Measurements from ENCODE around the gene SP140L. TPM values are rescaled to one million over a fixed set of nuclear protein-coding genes. Genes with fewer than 3 reads are reported as not detected.

Gene SP140L
- total RNA-seq, 2 donors from 2014 or later: 6.7 to 9.9 TPM

DNA sequence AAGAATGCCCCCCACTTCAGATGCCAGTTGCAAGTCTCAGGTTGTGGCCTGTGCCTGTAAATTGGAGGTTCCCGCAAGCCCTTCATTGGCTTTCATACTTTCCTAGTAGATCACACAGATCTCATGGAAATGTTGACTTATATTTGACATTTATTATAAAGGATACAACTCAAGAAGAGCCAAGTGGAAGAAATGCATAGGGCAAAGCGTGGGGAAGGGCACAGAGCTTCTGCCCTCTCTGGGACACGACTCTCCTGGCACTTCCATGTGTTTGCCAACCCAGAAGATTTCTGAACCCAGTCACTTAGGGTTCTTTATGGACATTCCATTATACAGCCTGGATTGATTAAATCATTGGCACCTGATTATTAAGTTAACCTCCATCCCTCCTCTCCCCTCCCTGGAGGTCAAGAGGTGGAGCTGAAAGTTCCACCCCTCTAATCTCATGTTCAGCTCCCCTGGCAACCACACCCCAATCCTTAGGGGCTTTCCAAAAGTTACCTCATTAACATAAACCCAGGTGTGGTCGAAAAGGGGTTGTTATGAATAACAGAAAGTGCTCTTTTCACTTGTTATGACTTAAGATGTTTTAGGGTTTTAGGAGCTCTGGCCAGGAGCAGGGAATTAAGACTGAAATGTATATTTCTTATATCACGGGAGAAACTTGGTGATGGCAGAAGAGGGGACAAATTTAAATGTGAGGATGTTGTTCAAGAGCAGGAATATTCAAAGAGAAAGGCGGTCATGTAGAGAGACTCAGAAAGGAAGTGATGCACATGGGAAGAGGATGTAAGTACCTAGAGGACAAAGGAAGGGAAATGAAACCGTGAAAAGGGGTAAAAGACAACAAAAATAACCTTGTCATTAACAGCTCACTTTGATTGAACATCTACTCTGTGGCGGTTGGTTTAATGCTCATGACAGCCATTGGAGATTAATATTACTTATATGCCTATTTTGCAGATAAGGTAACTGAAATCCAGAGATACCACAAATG lies 120.8 kb downstream of the SP140L start:
- Histone ChIP-seq H3K36me3 (replicated peaks in 1 of 2; ENCODE audit: insufficient read depth in 1 of 2, low read depth in 2 of 2) (peaks cover 7 to 17% of the 10 kb centered on the region in 2 donors), H3K27ac (peak overlapping the region in 1 of 4 donors; percentile 10), H3K4me1 (no peaks in the 10 kb centered on the region), H3K9me3 (no peaks in the 10 kb centered on the region), H3K27me3 (no peaks in the 10 kb centered on the region), H3K4me3 (no peak overlapping the region)
- ATAC-seq (no peak), DNase-seq (no peak)
- TF ChIP-seq, protein P1, sequence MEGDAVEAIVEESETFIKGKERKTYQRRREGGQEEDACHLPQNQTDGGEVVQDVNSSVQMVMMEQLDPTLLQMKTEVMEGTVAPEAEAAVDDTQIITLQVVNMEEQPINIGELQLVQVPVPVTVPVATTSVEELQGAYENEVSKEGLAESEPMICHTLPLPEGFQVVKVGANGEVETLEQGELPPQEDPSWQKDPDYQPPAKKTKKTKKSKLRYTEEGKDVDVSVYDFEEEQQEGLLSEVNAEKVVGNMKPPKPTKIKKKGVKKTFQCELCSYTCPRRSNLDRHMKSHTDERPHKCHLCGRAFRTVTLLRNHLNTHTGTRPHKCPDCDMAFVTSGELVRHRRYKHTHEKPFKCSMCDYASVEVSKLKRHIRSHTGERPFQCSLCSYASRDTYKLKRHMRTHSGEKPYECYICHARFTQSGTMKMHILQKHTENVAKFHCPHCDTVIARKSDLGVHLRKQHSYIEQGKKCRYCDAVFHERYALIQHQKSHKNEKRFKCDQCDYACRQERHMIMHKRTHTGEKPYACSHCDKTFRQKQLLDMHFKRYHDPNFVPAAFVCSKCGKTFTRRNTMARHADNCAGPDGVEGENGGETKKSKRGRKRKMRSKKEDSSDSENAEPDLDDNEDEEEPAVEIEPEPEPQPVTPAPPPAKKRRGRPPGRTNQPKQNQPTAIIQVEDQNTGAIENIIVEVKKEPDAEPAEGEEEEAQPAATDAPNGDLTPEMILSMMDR (IDR thresholded peaks at IDR 0.05): no peak
- no peak for TF ChIP-seq POLR2A (IDR thresholded peaks at IDR 0.05)
- intact Hi-C loops (cut with DNase I): no loop called here
- 78 to 88% methylated on average over 8 of the region's 8 CpGs for WGBS, 2 donors

DNA sequence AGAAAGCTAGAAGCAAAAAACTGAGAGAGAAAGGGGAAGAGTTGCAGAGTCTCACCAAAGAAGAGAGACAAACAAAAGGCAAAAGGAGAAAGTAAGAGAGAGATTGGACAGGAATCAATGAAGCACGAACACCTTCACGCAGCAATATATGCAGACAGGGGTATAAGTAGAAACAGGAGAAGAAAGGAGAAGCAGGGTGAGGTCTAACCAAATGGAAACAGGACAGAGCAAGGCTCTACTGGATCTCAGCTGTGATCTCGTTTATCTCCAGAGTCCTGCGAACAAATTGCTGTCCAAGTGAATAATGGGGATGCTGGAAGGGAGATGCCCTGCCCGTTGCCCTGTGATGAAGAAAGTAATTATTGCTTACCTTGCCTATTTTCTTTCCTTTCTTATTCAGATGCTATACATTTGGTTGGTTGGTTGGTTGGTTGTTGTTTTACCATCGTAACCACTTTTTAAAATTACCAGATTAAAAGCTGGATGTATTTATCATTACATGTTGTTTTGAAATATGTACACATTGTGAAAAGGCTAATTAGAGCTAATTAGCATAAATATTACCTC lies 123.0 kb downstream of the SP140L start:
- Histone ChIP-seq H3K4me3 (no peak overlapping the region), H3K9me3 (no peaks in the 10 kb centered on the region), H3K27ac (no peak overlapping the region), H3K27me3 (no peaks in the 10 kb centered on the region), H3K36me3 (replicated peaks in 1 of 2; ENCODE audit: insufficient read depth in 1 of 2, low read depth in 2 of 2) (peaks cover 0 to 13% of the 10 kb centered on the region in 2 donors), H3K4me1 (no peaks in the 10 kb centered on the region)
- intact Hi-C loops (cut with DNase I): no loop called here
- WGBS, 2 donors: 94 to 95% methylated on average over 6 of the region's 6 CpGs
- no peak for TF ChIP-seq POLR2A (IDR thresholded peaks at IDR 0.05)
- TF ChIP-seq, protein P1 (IDR thresholded peaks at IDR 0.05): no peak
- DNase-seq (no peak), ATAC-seq (no peak)

DNA sequence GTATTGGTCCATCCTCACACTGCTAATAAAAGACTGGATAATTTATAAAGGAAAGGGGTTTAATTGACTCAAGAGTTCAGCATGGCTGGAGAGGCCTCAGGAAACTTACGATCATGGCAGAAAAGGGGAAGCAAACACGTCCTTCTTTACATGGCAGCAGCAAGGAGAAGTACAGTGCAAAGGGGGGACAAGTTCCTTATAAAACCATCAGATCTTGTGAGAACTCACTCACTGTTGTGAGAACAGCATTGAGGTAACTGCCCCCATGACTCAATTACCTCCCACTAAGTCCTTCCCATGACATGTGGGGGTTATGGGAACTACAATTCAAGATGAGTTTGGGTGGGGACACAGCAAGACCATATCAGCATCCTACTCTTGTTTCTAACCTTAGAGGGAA lies 126.0 kb downstream of the SP140L start:
- DNase-seq: no peak
- TF ChIP-seq POLR2A (IDR thresholded peaks at IDR 0.05): no peak
- TF ChIP-seq, protein P1 (IDR thresholded peaks at IDR 0.05): no peak
- no peak for ATAC-seq
- 82 to 85% methylated on average over 2 of the region's 2 CpGs for WGBS, 2 donors
- Histone ChIP-seq H3K4me1 (no peaks in the 10 kb centered on the region), H3K36me3 (replicated peaks in 1 of 2; ENCODE audit: insufficient read depth in 1 of 2, low read depth in 2 of 2) (peaks cover 0 to 13% of the 10 kb centered on the region in 2 donors), H3K4me3 (no peak overlapping the region), H3K27me3 (no peaks in the 10 kb centered on the region), H3K9me3 (no peaks in the 10 kb centered on the region), H3K27ac (no peak overlapping the region)
- intact Hi-C loops (cut with DNase I): no loop called here

Other genes with a start within 250 kb of the SP140L start
- 10 to 100 TPM in 1 of 2 donors, 1 to 10 TPM in 1; 9.9 to 12.9 TPM for gene SP110, start 107.2 kb upstream of the SP140L start, total RNA-seq
- under 1 TPM; 0.33 to 0.52 TPM for gene SP140, start 101.5 kb upstream of the SP140L start, total RNA-seq
- 10 to 100 TPM; 71.9 to 73.2 TPM for gene SP100, start 89.0 kb downstream of the SP140L start, total RNA-seq